Sigmoid colon (tissue), 7 donors: ENCODE results near the gene PTPN9. TPM values are rescaled to one million over a fixed set of nuclear protein-coding genes. Genes with fewer than 3 reads are reported as not detected.

Experiments
- DNase-seq: peaks from one replicate; pipeline ENCODE4 v3.0.0-alpha.2; 2019
- H3K27ac ChIP-seq, 4 donors: fragments of 200-600 bp; sonication (generic); one replicate each; pipeline ENCODE4 v1.5.1; 2016 to 2019; ENCODE audit warnings: mild to moderate bottlenecking in 1 of 4
- H3K27me3 ChIP-seq, 3 donors: fragments of 200-600 bp; sonication (generic); one replicate each; pipeline ENCODE4 v1.5.1; 2019; ENCODE audit warnings: mild to moderate bottlenecking in 1 of 3
- H3K36me3 ChIP-seq, 4 donors: fragments of 200-600 bp; sonication (generic); one replicate each; pipeline ENCODE4 v1.5.1; 2016 to 2019
- H3K4me1 ChIP-seq, 4 donors: fragments of 200-600 bp; sonication (generic); one replicate each; pipeline ENCODE4 v1.5.1; 2017 to 2019
- H3K4me3 ChIP-seq, 4 donors: fragments of 200-600 bp; sonication (generic); one replicate each; pipeline ENCODE4 v1.5.1; 2017 to 2019; ENCODE audit warnings: mild to moderate bottlenecking in 2 of 4, moderate library complexity in 1 of 4
- H3K9me3 ChIP-seq, 4 donors: fragments of 200-600 bp in 3 of 4; sonication (generic) in 3 of 4; one replicate each; pipeline versions ENCODE4 v1.5.1 to v1.6.1; 2013 to 2019
- CTCF ChIP-seq, 4 experiments: fragments of 450-650 bp in 3 of 4; fragments of 200-600 bp in 1 of 4; IDR thresholded peaks; one replicate each; pipeline ENCODE4 v1.5.1; 2016 to 2019; ENCODE audit warnings: antibody characterized with exemption in 4 of 4, mild to moderate bottlenecking in 3 of 4, moderate library complexity in 2 of 4
- EP300 ChIP-seq, 4 donors: sonication (generic); formaldehyde crosslinking; IDR thresholded peaks; one replicate each; pipeline ENCODE4 v1.6.1; 2017; ENCODE audit warnings: antibody characterized with exemption in 4 of 4
- POLR2A ChIP-seq, 2 donors: fragments of 450-650 bp; IDR thresholded peaks; one replicate each; pipeline ENCODE4 v1.6.1; 2016; ENCODE audit warnings: antibody characterized with exemption in 2 of 2, mild to moderate bottlenecking in 2 of 2, moderate library complexity in 2 of 2
- POLR2AphosphoS5 ChIP-seq, 4 donors: sonication (generic); formaldehyde crosslinking; IDR thresholded peaks; one replicate each; pipeline ENCODE4 v1.6.1; 2017; ENCODE audit warnings: antibody characterized with exemption in 4 of 4
- WGBS, 2 donors: extraction: QIAGEN DNeasy Blood & Tissue Kit; methylation state at CpG; one replicate each; pipeline ENCODE4 v1.1.7; 2013; 5-methylcytosine and 5-hydroxymethylcytosine counted together
- intact Hi-C: fragments of 100-400 bp; cut with DNase I; formaldehyde crosslinking; loops from one replicate; pipeline ENCODE4 v1.15.1; 2023
- polyA plus RNA-seq, 3 donors: library from polyadenylated mRNA; stranded (reverse); fragments of 200-250 nt; gene quantifications; one replicate each; pipeline ENCODE4 v1.2.3, GENCODE V29; 2013
- total RNA-seq, 4 donors: library from RNA; depleted of rRNA; stranded (reverse); fragments of >200 nt; gene quantifications; one replicate each; pipeline ENCODE4 v1.1.0, GENCODE V29; 2016
- donor health status: healthy with polysubstance abuse.
- donor health status: Bipolar disorder and iron deficiency.
- donor health status: healthy.

PTPN9 gene
- total and polyA plus RNA-seq, 7 donors: 12.2 to 23.1 (median 19.8) TPM

- Histone ChIP-seq H3K36me3 (peaks cover 8 to 86% (median 29%) of the 10 kb centered on the region in 4 donors), H3K4me1 (no peaks in the 10 kb centered on the region), H3K27me3 (no peaks in the 10 kb centered on the region), H3K9me3 (no peaks in the 10 kb centered on the region), H3K27ac (no peak overlapping the region), H3K4me3 (no peak overlapping the region)
- intact Hi-C loops: no loop called here
- TF ChIP-seq POLR2A (IDR thresholded peaks at IDR 0.05) (no peak), CTCF (IDR thresholded peaks at IDR 0.05) (no peak), EP300 (IDR thresholded peaks at IDR 0.05) (no peak), POLR2AphosphoS5 (IDR thresholded peaks at IDR 0.05) (no peak)
- WGBS, 2 donors: 83 to 92% methylated on average over 2 of the region's 2 CpGs
- no peak for DNase-seq
Measured at GRCh38 chr15:75468913-75469598, 110.1 kb downstream of the PTPN9 start.

GRCh38 chr15:75460646-75461045, 118.5 kb downstream of the PTPN9 start:
- intact Hi-C loops: no loop called here
- Histone ChIP-seq H3K4me1 (peaks cover 0 to 24% (median 12%) of the 10 kb centered on the region in 4 donors), H3K4me3 (no peak overlapping the region), H3K36me3 (peaks cover 0 to 4% (median 0%) of the 10 kb centered on the region in 4 donors), H3K27me3 (no peaks in the 10 kb centered on the region), H3K9me3 (no peaks in the 10 kb centered on the region), H3K27ac (no peak overlapping the region)
- WGBS, 2 donors: 47 to 81% methylated on average over 4 of the region's 4 CpGs
- TF ChIP-seq CTCF (IDR thresholded peaks at IDR 0.05): no peak
- no peak for TF ChIP-seq POLR2AphosphoS5 (IDR thresholded peaks at IDR 0.05)
- TF ChIP-seq EP300 (IDR thresholded peaks at IDR 0.05): no peak
- TF ChIP-seq POLR2A (IDR thresholded peaks at IDR 0.05): no peak
- no peak for DNase-seq

- no peak for DNase-seq
- no peak for TF ChIP-seq POLR2A (IDR thresholded peaks at IDR 0.05)
- TF ChIP-seq CTCF (IDR thresholded peaks at IDR 0.05): no peak
- TF ChIP-seq EP300 (IDR thresholded peaks at IDR 0.05): no peak
- TF ChIP-seq POLR2AphosphoS5 (IDR thresholded peaks at IDR 0.05): no peak
- Histone ChIP-seq H3K27me3 (no peaks in the 10 kb centered on the region), H3K4me1 (peaks cover 0 to 24% (median 12%) of the 10 kb centered on the region in 4 donors), H3K36me3 (no peaks in the 10 kb centered on the region), H3K4me3 (no peak overlapping the region), H3K9me3 (no peaks in the 10 kb centered on the region), H3K27ac (no peak overlapping the region)
- 82 to 87% methylated on average over 1 of the region's 1 CpG for WGBS, 2 donors
- intact Hi-C loops: loop anchor here (5.0 to 10.0 kb wide), 3 partner anchors 73 to 1465 kb away; partner anchors contain the start of genes C15orf39, PML and STOML1
Measured at GRCh38 chr15:75459581-75459980, 119.5 kb downstream of the PTPN9 start.

GRCh38 chr15:75456710-75457109, 122.4 kb downstream of the PTPN9 start:
- Histone ChIP-seq H3K27me3 (no peaks in the 10 kb centered on the region), H3K9me3 (no peaks in the 10 kb centered on the region), H3K36me3 (no peaks in the 10 kb centered on the region), H3K4me3 (no peak overlapping the region), H3K4me1 (peaks cover 0 to 34% (median 18%) of the 10 kb centered on the region in 4 donors), H3K27ac (peak overlapping the region in 3 of 4 donors; percentile 95 to 100 (median 98))
- intact Hi-C loops: loop anchor here (5.0 to 10.0 kb wide), 3 partner anchors 76 to 1462 kb away; partner anchors contain the start of genes C15orf39, PML and STOML1
- no peak for DNase-seq
- WGBS, 2 donors: 43 to 65% methylated on average over 6 of the region's 6 CpGs
- TF ChIP-seq POLR2AphosphoS5 (IDR thresholded peaks at IDR 0.05) (no peak), CTCF (IDR thresholded peaks at IDR 0.05) (no peak), POLR2A (IDR thresholded peaks at IDR 0.05) (no peak)
